Fibroblast of pulmonary artery (primary cell): ENCODE measurements around the gene SEPTIN12.

Experiments used
- DNase-seq: peaks from one replicate; pipeline ENCODE4 v3.0.0-alpha.2; 2010; ENCODE audit warnings: low read depth
- H3K4me3 ChIP-seq: replicated peaks from 2 replicates; pipeline ENCODE4 v1.5.1; 2011; ENCODE audit warnings: low read depth, mild to moderate bottlenecking, control low read depth, low read length, moderate library complexity
- TF ChIP-seq, protein P1 (sequence below): IDR thresholded peaks from 2 replicates; pipeline ENCODE4 v1.5.1; 2011; ENCODE audit warnings: mild to moderate bottlenecking, control low read depth, low read length, inconsistent platforms; ENCODE audit errors: missing control alignments

The SEPTIN12 gene

DNA sequence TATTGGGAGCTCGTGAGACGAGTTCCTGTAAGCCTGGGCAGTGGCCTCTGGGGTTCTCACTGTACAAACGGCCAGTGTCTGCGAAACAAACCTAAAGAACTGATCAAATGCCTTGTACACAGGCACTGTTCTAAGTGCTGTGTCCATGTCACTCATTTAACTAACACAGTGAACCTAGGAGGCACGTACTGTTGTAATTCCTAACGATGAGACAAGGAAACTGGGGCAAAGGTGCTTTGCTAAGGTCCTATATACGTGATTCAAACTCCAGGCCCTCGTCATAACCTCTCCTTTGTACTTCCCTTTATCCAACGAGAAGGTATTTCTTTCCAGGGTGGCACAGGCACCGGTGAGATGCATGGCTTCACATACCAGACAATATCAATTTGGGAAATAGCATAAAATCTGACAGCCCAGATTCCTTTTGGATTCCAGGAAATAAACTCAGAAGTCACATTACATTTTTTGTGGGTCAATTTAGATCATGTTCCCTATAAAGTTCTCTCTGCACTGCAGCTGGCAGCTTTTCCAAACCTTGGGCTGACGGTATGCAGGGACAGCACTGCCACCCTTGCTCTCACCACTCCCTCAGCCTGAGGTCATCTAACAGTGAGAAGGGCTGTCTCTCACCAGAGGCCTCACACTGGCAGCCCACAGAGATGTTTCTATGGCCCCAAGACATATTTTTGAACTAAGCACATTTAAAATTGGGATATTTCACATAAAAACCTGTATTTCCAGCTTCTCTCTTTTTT lies 40.6 kb upstream of the SEPTIN12 start:
- no peak for DNase-seq
- no peak overlapping the region for H3K4me3 ChIP-seq
- TF ChIP-seq, protein P1, sequence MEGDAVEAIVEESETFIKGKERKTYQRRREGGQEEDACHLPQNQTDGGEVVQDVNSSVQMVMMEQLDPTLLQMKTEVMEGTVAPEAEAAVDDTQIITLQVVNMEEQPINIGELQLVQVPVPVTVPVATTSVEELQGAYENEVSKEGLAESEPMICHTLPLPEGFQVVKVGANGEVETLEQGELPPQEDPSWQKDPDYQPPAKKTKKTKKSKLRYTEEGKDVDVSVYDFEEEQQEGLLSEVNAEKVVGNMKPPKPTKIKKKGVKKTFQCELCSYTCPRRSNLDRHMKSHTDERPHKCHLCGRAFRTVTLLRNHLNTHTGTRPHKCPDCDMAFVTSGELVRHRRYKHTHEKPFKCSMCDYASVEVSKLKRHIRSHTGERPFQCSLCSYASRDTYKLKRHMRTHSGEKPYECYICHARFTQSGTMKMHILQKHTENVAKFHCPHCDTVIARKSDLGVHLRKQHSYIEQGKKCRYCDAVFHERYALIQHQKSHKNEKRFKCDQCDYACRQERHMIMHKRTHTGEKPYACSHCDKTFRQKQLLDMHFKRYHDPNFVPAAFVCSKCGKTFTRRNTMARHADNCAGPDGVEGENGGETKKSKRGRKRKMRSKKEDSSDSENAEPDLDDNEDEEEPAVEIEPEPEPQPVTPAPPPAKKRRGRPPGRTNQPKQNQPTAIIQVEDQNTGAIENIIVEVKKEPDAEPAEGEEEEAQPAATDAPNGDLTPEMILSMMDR: no peak

DNA sequence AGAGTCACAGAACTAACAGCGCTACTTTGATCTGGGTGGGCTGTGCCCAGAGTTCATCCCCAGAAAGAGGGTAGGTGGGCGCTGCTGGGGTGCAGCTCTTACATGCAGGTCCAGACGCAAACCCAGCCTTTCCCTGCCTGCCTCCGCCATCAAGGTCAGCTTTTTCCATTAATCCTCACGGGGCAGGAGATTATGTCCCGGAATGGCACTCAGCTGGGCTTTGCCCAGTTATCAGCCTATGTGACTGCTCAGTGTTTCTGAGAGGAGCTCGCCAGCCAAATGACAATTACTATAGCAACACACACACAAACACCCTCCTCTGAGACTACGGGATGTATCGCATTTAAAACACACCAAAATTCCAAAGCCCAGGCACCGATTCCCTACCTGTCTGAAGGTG lies 38.8 kb upstream of the SEPTIN12 start:
- H3K4me3 ChIP-seq: no peak overlapping the region
- no peak for DNase-seq
- TF ChIP-seq, protein P1: no peak

DNA sequence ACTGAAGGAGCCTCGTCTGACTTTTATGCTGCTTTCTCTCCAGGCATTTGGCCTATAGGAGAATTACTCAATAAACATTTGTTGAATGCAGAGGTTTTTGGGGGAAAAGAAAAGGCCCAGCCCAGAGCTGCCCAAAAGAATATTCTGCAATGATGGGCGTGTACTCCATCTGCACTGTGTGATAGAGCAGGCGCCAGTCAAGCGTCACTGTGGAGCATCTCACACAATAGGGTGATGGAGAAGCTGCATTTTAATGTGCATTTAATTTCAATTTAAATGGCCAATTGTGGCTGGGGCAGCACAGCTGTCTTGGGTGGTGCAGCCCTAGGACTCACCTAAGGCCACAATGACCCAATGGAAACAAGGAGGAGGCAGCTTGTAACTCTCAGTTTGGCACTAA lies 38.4 kb upstream of the SEPTIN12 start:
- no peak overlapping the region for H3K4me3 ChIP-seq
- TF ChIP-seq, protein P1: no peak

DNA sequence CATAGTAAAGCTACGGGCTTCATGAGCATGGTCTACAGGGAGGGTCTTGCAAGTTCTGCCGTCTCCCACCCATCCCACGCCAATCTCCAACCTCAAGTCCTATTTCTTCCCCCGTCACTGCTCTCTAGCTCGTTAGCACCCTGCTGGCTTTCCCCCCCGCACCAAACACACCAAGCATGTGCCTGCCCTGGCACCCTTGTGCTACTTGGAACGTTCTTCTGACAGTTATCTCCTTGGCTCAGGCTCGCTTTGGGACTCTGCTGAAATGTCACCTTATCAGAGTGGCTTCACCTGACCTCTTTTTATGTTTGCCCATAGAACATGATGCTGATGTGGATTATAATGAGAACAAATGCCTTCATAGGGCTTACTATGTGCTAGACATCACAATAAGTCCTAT lies 37.1 kb upstream of the SEPTIN12 start:
- TF ChIP-seq, protein P1: no peak
- no peak overlapping the region for H3K4me3 ChIP-seq
- no peak for DNase-seq

More for the DNA sequence above, 38.4 kb upstream of the SEPTIN12 start:
- DNase-seq: no peak

DNA sequence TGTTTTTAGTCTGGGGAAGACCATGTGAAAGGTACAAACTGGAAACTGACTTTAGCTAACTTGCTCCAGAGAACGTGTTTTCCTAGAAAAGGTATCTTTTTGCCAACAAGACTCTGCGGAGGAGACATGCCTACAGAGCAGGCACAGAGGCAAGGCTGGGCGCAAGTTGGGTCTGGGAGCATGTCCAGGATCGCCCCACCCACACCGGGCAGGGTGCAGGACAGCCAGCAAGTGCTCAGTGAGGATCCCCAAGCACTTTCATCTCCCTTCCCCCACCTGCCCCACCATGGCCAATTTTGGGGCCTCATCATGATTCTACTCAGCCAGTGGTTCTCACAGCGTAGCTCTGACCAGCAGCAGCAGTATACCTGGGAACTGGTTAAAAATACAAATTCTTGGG lies 32.5 kb upstream of the SEPTIN12 start:
- no peak overlapping the region for H3K4me3 ChIP-seq
- TF ChIP-seq, protein P1: no peak
- DNase-seq: no peak

DNA sequence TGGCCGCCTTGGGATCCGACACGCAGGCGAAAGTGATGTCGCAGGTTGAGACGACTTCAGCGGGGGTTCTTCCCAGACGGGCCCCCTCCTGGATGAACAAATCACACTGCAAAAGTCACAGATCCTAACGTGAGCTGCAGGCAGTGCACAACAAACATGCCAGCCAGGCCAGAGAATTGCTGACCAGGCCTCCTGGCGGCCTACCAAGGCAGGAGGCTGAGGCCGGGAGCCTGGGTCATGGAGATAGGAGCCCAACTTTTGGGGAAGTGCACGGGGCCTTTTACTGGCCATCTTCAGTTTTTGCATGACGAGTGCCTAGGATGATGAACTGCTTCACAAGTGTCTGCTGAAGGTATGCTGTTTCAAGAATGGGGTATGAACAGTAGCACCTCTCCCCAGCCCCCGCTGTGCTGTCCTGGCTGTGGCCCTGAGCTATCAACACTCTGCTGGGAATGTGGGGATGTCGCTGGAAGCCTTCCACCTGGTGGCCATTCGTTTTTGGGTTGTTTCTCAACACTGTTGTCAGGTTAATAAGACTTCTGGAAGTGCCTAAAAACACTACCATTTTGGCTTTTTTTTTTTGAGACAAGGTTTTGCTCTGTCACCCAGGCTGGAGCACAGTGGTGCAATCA lies 26.5 kb upstream of the SEPTIN12 start:
- no peak for DNase-seq
- TF ChIP-seq, protein P1: no peak
- H3K4me3 ChIP-seq: no peak overlapping the region

DNA sequence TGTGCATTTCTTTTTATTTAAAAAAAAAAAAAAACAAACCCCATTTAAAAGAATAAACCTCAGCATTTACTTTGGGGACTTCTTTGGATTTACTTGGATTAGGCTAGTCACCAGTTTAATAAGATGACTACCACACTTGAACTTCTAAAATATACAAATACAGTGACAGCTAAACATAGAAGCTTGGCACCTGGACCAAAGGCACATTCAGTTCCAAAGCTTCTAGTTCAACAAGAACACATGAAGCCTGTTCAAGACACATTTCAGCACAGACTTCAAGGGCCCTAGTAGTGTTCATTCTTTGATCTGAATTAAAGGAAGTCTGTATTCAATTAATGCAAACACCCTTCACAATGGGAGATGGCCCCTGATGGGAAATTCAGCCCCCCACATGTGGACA lies 25.9 kb upstream of the SEPTIN12 start:
- no peak for DNase-seq
- no peak overlapping the region for H3K4me3 ChIP-seq
- TF ChIP-seq, protein P1: no peak
